GM12875 (cell line): Measurements from ENCODE around the gene ZNF462.

ENCODE experiments used
- H3K4me3 ChIP-seq: one replicate; pipeline ENCODE4 v1.5.1; 2011; ENCODE audit warnings: low read depth, low read length, control low read depth
- TF ChIP-seq, protein P1 (sequence below): IDR thresholded peaks from 2 replicates; pipeline ENCODE4 v1.5.1; 2011; ENCODE audit warnings: low read depth, mild to moderate bottlenecking, control low read depth, inconsistent platforms, low read length, moderate library complexity, borderline replicate concordance; ENCODE audit not compliant: insufficient read depth

The ZNF462 gene

GRCh38 chr9:106960258-106960657, 97.3 kb downstream of the ZNF462 start:
- TF ChIP-seq, protein P1, sequence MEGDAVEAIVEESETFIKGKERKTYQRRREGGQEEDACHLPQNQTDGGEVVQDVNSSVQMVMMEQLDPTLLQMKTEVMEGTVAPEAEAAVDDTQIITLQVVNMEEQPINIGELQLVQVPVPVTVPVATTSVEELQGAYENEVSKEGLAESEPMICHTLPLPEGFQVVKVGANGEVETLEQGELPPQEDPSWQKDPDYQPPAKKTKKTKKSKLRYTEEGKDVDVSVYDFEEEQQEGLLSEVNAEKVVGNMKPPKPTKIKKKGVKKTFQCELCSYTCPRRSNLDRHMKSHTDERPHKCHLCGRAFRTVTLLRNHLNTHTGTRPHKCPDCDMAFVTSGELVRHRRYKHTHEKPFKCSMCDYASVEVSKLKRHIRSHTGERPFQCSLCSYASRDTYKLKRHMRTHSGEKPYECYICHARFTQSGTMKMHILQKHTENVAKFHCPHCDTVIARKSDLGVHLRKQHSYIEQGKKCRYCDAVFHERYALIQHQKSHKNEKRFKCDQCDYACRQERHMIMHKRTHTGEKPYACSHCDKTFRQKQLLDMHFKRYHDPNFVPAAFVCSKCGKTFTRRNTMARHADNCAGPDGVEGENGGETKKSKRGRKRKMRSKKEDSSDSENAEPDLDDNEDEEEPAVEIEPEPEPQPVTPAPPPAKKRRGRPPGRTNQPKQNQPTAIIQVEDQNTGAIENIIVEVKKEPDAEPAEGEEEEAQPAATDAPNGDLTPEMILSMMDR = no peak

GRCh38 chr9:106961623-106962022, 98.7 kb downstream of the ZNF462 start:
- TF ChIP-seq, protein P1 = no peak
- no peak overlapping the region for H3K4me3 ChIP-seq

More at GRCh38 chr9:106960258-106960657, 97.3 kb downstream of the ZNF462 start:
- H3K4me3 ChIP-seq = no peak overlapping the region

DNA sequence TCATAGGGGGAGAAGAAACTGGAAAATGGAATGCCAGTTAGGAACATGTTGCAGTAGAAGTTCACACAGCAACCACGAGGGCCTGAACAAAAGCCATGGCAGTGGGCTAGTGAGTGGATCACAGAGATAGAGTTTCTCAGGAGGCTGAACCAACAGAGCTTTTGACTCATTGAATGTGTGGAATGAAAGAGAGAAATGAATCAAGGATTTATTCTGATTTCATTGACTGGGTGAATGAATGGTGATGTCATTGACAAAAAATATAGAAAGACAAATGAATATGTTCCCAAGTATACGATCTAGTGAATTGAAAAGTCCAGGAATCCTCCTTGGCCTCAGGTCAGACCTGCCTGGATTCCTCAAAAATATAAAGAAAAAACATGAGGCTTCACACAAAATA, 99.2 kb downstream of the ZNF462 start:
- TF ChIP-seq, protein P1 = no peak
- no peak overlapping the region for H3K4me3 ChIP-seq

DNA sequence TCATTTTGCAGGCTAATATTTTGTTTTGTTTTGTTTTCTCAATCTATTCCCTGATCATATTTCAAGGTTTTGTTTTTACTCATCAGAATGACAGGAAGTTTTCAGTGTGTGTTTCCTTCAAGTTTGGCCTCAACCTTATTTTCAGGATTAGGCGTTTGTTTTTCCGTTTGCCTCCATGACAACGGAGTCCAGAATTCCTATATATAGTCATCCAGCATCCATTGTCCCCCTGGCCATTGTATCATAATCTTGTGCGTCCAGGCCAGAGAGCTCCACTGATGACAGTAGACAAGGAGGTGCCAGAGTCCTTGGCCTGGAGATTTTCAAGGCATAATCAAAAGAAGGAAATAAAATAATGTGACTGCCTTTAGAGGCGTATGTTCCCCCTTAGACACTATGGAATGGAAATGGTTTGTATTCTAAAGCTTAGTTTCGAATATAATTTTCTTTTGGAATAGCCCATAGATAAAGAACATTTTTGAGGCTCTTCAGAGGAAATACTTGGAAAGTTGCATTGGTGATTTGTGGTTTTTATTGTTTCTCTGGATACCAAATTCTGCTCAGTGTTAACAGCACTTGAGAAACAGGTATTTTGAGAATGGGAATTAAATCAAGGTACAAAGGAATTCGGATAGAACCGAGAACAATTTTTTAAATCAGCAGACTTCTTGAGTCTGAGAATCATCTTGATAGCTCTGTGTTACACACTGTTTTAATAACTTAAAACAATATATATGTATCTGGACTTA, 99.8 kb downstream of the ZNF462 start:
- TF ChIP-seq, protein P1 = no peak
- H3K4me3 ChIP-seq = no peak overlapping the region

DNA sequence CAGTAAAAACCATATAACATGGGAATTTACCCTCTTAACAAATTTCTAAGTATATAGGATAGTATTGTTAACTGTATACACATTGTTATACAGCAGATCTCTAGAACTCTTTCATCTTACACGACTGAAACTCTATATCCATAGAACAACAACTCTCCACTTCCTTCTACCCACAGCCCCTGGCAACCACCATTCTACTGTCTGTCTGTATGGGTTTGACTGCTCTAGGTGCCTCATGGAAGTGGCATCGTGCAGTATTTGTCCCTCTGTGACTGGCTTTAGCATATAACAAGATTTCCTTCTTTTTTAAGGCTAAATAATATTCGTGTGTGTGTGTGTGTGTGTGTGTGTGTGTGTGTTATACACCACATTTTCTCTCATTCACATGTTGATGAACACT, 100.7 kb downstream of the ZNF462 start:
- no peak overlapping the region for H3K4me3 ChIP-seq
- TF ChIP-seq, protein P1 = no peak

DNA sequence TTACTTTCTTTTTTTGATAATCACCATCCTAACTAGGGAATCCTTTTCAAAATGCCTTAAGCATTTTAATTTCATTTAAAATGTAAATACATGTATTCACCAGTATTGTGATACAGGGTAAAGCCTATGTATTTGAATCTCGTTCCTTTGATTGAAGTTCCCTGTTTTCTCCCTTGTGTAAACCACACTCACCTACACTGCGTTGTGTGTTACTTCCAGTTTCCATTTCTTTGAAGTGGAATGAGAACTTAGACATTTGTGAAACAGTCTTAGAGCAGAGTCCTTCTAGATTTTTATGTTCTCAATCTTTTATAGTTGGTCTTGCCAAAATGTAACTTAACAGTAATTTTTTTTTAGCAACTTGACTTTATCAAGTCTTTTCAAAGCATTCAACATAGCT, 101.4 kb downstream of the ZNF462 start:
- H3K4me3 ChIP-seq = no peak overlapping the region
- TF ChIP-seq, protein P1 = no peak

DNA sequence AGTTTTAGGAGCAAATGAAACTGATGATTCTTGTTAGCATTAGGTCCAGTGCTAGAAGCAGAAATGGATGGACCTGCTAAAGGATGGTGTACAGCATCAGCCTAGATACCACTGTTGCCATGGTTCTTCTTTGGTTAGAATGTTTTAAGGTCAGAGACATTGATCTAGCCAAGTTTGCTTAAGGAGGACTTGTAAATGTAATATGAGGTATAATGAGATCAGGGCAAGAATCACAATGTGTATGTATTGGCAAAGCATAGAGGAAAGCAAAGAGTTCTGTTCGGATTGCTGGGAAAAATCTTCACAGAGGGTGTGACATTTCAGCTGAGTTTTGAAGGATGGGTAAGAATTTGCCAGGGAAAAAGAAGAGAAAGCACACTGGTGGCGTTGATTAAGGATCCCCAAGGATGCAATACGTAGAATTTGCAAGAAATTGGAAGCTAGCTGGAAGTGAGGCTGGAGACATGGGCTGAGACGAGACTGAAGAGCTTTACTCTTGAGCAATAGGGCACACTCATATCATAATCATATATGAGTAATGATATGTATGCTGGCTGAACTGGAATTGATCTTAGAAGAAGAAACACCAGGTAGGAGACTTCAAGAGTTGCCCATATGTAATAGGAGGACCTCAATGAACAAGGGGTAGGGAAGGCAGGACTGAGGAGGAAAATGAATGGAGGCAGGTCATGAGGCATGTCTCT, 102.0 kb downstream of the ZNF462 start:
- no peak overlapping the region for H3K4me3 ChIP-seq
- TF ChIP-seq, protein P1 = no peak
